Bronchial epithelial cell (primary cell): Measurements from ENCODE around the gene RBM10. TPM values are rescaled to one million over a fixed set of nuclear protein-coding genes. Genes with fewer than 3 reads are reported as not detected.

Experiments
- DNase-seq: peaks from one replicate; pipeline ENCODE4 v3.0.0-alpha.2; 2010; ENCODE audit warnings: low read depth
- FAIRE-seq: peaks from 2 replicates; lab custom pipeline; 2011; peaks lifted over from hg19 to GRCh38; lab: Jason Lieb, UNC
- H3K27me3 ChIP-seq: 2 replicates; pipeline ENCODE4 v1.5.1; 2011; ENCODE audit warnings: low read length; ENCODE audit not compliant: control insufficient read depth, insufficient read depth
- H3K36me3 ChIP-seq: 2 replicates; pipeline ENCODE4 v1.5.1; 2011; ENCODE audit warnings: low read length; ENCODE audit not compliant: control insufficient read depth, insufficient read depth
- H3K4me3 ChIP-seq: 2 replicates; pipeline ENCODE4 v1.5.1; 2011; ENCODE audit warnings: mild to moderate bottlenecking, low read depth, low read length, control low read depth
- CTCF ChIP-seq: IDR thresholded peaks from 2 replicates; pipeline ENCODE4 v1.5.1; 2011; ENCODE audit warnings: mild to moderate bottlenecking, moderate library complexity, low read length, control low read depth, inconsistent platforms; ENCODE audit not compliant: insufficient read depth, severe bottlenecking
- total RNA-seq: library from RNA; depleted of rRNA; stranded (reverse); fragments of >200 nt; gene quantifications from 2 replicates; pipeline ENCODE4 v1.2.1, GENCODE V29; 2014

Gene RBM10
- total RNA-seq, 1 donor from 2014 or later, result 29.0 TPM

GRCh38 chrX:47160781-47161180 is 15.8 kb downstream of the RBM10 start:
- no peak overlapping the region for H3K4me3 ChIP-seq
- FAIRE-seq (no peak), DNase-seq (no peak)
- H3K36me3 ChIP-seq, result peaks cover 5% of the 10 kb centered on the region
- TF ChIP-seq CTCF, result no peak
- H3K27me3 ChIP-seq, result no peaks in the 10 kb centered on the region

GRCh38 chrX:47162927-47163583 is 18.0 kb downstream of the RBM10 start:
- H3K4me3 ChIP-seq, result no peak overlapping the region
- FAIRE-seq (no peak), DNase-seq (no peak)
- no peaks in the 10 kb centered on the region for H3K36me3 ChIP-seq
- no peaks in the 10 kb centered on the region for H3K27me3 ChIP-seq
- TF ChIP-seq CTCF, result no peak

- FAIRE-seq (no peak), DNase-seq (no peak)
- H3K4me3 ChIP-seq, result no peak overlapping the region
- H3K36me3 ChIP-seq, result peaks cover under 1% of the 10 kb centered on the region
- TF ChIP-seq CTCF, result no peak
- no peaks in the 10 kb centered on the region for H3K27me3 ChIP-seq
These were observed 19.4 kb downstream of the RBM10 start for GRCh38 chrX:47164420-47164819.

- Histone ChIP-seq H3K4me3 (no peak overlapping the region), H3K27me3 (no peaks in the 10 kb centered on the region), H3K36me3 (peaks cover 2% of the 10 kb centered on the region)
- no peak for TF ChIP-seq CTCF
- DNase-seq (no peak), FAIRE-seq (no peak)
These were observed 21.1 kb downstream of the RBM10 start for GRCh38 chrX:47166126-47166525.

- Histone ChIP-seq H3K36me3 (peaks cover 16% of the 10 kb centered on the region), H3K4me3 (no peak overlapping the region), H3K27me3 (no peaks in the 10 kb centered on the region)
- no peak for FAIRE-seq
- no peak for DNase-seq
- no peak for TF ChIP-seq CTCF
These were observed 23.6 kb downstream of the RBM10 start for GRCh38 chrX:47168495-47169073.
